CD4-positive, alpha-beta T cell treated with Interleukin-17A for 1 hour (primary cell): ENCODE measurements around the gene ZFR2.
"Not testable (repeated sequence)": the region's sequence is repeated elsewhere in the genome, so short reads cannot be mapped to it uniquely, and the experiment has no call there.

Source experiments
- DNase-seq: peaks from one replicate; pipeline ENCODE4 v3.0.0-alpha.2; 2020

ZFR2 gene

GRCh38 chr19:3768748-3769099, 100.1 kb downstream of the ZFR2 start:
- DNase-seq = no peak

- no peak for DNase-seq
Measured at GRCh38 chr19:3768015-3768747, 100.7 kb downstream of the ZFR2 start.

GRCh38 chr19:3767050-3767449, 101.8 kb downstream of the ZFR2 start:
- DNase-seq = no peak

GRCh38 chr19:3766520-3766919, 102.3 kb downstream of the ZFR2 start:
- DNase-seq = peak; percentile 20

GRCh38 chr19:3765757-3766156, 103.1 kb downstream of the ZFR2 start:
- DNase-seq = not testable (repeated sequence)

- no peak for DNase-seq
Measured at GRCh38 chr19:3765121-3765520, 103.7 kb downstream of the ZFR2 start.

- DNase-seq = peak; percentile 99
Measured at GRCh38 chr19:3762501-3763459, 106.1 kb downstream of the ZFR2 start, which contains the start of gene MRPL54. Gene MRPL54 (plus strand): TSS chr19:3762682. CDS start chr19:3762701, 19 bp downstream.

- no peak for DNase-seq
Measured at GRCh38 chr19:3762130-3762473, 106.7 kb downstream of the ZFR2 start.

- DNase-seq = peak; percentile 96
Measured at GRCh38 chr19:3761382-3762129, 107.3 kb downstream of the ZFR2 start, which contains the start of gene APBA3. Gene APBA3 (minus strand): TSS chr19:3761692. CDS start chr19:3760264, 1,428 bp downstream.

GRCh38 chr19:3760871-3761361, 107.9 kb downstream of the ZFR2 start:
- peak; percentile 66 for DNase-seq

GRCh38 chr19:3759482-3760254, 109.2 kb downstream of the ZFR2 start:
- no peak for DNase-seq

GRCh38 chr19:3758297-3758696, 110.5 kb downstream of the ZFR2 start:
- DNase-seq = not testable (repeated sequence)

GRCh38 chr19:3757705-3758104, 111.1 kb downstream of the ZFR2 start:
- not testable (repeated sequence) for DNase-seq
